HG03097 (cell line): ENCODE measurements around the gene UBALD2.
A peak's percentile ranks its signal among the peaks of the same experiment; 100 is the strongest.
"Not testable (repeated sequence)": the region's sequence is repeated elsewhere in the genome, so short reads cannot be mapped to it uniquely, and the experiment has no call there.

Experiments
- ATAC-seq: cut with Tn5 transposase; IDR thresholded peaks from one replicate; pipeline ENCODE4 v1.9.1; 2021; ENCODE audit not compliant: unreplicated experiment, low FRiP score

UBALD2 gene

DNA sequence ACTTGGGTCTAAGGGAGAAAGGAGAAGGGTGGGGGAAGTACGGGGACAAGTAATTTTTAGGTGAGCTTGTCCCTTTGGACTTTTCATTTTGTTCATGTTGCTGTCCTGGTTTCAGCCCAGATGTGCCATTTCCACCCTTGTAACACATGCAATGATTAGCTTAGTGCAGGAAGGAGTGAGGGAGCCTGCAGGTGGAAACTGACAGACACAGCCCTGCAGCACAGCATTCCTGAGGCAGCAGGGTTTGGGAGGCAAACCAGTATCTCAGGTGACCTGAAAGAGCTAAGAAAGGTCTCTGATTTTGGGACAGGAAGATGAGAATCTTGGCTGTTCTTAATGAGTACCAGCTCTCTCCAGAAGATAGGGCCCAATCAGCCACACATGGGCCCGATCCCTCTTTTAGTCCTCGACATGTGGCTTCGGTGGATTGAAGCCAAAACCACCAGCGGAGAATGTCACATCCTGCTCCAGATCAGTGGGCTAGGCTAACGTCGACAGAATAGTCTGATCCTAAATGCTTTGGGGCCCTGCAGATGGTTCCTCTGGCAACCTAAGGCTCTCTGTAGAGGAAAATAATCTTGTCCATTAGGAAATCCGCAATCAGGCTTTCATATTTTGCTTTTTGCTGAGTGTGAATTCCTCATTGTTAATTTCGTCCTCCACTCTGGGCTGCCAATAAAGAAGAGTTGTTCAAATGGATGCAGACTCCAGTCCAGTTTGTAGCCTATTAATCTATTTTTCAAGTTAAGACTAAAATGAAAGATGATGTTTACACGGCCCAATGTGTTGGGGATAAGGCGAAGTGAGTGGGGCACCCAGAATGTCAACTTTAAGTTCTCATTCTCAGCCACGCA is 21.1 kb upstream of the UBALD2 start:
- ATAC-seq = no peak

- not testable (repeated sequence) for ATAC-seq
Measured at GRCh38 chr17:76244721-76245120, 20.4 kb upstream of the UBALD2 start.

DNA sequence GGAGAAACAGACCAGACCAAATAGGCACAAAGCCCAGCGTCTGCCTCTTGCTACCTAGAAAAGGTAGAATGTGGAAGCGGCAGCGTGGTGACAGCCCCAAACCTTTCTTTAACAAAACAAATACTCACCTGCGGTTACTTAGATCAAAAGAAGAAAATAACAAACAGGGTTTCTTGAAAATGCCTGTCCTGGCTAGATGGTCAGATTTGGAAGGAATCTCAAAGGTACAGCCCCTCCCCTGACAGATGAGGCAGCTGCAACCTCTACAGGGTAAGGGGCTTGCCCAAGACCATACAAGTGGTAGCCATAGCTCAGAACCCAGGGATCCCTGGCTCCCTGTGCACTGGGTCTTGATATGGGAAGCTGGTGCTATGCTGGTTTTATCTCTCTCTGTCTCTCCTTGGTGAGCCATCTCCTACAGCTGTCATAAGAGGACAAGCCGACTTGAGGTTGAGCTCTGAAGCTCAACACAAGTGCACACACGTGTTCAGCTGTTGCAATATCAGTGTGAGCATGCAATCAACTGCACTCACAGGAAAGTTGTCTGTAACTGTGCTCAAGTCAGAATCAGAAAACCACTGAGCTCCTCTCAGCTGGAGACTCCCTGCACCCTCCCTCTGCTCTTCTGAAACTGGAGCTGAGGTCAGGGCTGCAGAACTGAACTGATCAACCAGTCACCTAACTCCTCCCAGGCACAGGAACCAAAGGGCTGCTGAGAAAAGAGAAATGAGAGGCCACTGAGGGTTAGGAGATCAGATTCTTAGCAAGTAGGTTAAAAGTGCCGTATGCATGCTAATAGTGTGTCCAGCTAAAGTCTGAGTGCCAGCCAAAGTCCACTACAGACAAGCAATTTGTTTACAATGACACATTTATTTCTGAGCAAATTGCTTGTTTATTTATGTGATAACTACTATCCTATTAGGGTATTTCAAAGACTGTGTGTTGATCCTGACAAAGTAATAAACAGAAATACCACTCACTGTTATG is 18.8 kb upstream of the UBALD2 start:
- ATAC-seq = peak; percentile 89

DNA sequence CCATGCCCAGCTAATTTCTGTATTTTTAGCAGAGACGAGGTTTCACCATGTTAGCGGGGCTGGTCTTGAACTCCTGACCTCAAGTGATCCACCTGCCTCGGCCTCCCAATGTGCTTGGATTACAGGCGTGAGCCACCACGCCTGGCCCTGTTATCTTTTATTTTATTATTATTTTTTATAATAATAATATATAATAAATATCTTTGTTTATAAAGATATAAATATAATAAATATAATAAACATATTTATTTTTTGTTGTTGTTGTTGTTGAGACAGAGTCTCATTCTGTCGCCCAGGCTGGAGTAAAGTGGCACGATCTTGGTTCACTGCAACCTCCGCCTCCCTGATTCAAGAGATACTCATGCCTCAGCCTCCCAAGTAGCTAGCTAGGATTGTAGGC is 17.8 kb upstream of the UBALD2 start:
- no peak for ATAC-seq

DNA sequence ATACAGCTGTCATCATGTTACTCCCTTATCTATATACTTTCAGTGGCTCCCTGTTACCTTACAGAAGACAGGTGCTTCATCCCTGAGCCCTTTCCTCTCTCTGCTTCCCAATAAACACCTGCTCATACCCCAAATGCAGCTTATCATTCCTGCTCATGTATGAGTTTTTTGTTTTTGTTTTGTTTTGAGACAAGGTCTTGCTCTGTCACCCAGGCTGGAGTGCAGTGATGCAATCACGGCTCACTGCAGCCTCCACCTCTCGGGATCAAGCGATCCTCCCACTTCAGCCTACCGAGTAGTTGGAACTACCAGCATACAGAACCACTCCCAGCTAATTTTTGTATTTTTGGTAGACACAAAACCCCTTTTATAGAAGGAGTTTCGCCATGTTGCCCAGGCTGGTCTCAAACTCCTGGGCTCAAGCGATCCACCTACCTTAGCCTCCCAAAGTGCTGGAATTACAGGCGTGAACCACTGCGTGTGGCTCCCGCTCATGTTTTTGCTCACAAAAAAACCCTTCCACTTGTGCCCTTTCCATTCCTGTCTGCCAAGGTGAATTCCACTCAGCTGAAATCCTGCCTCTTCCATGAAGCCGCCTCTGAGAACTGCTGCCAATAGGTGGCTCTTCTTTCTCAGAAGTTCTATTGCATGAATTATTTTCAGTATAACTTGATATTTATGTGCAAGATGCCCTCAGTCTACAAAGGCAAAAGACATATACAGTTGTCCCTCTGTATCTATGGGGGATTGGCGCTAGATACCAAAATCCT is 16.9 kb upstream of the UBALD2 start:
- ATAC-seq = no peak

DNA sequence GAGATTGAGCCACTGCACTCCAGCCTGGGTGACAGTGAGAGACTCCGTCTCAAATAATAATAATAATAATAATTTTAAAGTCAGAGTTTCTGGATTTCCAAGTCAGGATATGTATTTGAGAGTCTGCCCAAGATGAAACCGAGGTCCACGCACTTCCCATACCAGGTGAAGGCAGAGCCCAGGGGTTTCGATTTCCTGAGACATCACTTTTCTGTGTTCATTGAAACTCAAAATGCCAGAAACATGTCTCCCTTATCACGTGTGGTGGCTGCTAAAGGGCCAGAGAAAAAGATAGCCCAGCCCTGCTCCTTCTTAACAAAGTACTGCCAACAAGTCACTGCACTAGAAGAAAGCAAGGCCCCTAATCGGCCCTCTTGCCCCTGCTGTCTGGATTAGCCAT is 15.0 kb upstream of the UBALD2 start:
- ATAC-seq = no peak

DNA sequence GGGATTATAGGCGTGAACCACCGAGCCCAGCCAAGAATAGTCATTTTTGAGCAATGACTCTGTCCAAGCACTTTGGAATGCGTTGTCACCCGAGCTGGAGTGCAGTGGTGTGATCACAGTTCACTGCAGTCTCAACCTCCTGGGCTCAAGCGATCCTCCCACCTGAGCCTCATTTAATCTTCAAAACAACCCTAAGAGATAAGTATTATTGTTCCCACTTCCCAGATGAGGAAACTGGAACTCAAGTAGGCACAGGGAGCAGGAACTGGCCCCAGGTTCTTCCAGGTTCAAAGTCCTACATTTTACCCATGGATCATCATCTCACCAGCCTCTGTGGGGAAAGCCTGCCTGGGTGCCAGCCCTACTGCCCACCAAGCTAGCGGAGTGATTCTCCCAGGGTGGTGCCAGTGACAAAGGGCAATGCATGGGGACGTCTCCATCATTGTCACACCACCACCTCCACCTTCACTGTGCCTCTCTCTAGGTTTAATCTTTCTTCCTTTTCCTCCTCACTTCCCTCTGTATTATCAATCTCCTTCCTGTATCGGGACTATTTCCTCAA is 13.6 kb upstream of the UBALD2 start:
- no peak for ATAC-seq

- ATAC-seq = peak; percentile 66
Measured at GRCh38 chr17:76252040-76252954, 12.9 kb upstream of the UBALD2 start.

- ATAC-seq = not testable (repeated sequence)
Measured at GRCh38 chr17:76252967-76253766, 12.0 kb upstream of the UBALD2 start.

- no peak for ATAC-seq
Measured at GRCh38 chr17:76253841-76254240, 11.3 kb upstream of the UBALD2 start.

DNA sequence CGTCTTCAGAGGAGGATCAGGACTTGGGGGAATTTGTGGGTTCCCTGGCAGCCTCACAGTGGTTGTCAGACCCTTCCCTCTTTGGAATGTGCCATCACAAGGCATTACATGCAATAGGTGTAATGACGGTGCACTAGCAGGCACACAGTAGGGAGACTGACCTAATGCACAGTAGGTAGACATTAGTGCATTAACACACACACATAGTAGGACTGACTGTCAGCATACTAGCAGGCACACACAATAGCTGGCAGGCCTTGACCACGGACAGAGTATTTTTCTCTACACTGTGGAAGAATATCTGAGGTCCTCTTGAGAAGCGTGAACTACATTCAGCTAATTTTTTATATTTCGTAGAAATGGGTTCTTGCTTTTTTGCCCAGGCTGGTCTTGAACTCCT is 10.9 kb upstream of the UBALD2 start:
- ATAC-seq = no peak

DNA sequence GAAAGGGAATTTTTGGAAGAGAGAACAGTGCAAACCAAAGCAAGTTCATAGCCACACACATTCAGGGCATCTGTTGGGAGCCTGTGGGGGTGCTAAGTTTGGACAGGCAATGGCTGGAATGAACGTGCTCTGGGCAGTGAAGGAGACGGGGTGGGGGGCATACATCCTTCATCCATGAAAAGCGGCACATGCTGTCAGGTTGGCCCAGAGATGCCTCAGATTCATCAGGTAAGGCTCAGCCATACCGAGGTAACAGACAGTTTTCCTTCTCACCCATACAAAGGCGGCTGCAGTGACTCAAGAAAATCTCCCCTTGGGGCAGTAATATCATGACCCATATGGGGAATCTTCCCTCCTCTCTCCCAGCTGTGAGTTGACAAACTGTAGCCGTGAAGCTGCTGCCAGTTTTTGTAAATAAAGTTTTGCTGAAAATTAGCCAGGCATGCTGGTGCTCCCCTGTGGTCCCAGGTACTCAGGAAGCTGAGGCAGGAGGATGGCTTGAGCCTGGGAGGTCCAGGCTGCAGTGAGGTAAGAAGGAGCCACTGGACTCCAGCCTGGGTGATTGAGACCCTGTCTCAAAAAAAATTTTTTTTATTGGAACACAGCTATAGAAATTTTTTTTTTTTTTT is 9.2 kb upstream of the UBALD2 start:
- no peak for ATAC-seq

- not testable (repeated sequence) for ATAC-seq
Measured at GRCh38 chr17:76256430-76257050, 8.6 kb upstream of the UBALD2 start.

GRCh38 chr17:76260220-76260619 is 4.9 kb upstream of the UBALD2 start:
- ATAC-seq = no peak

- no peak for ATAC-seq
Measured at GRCh38 chr17:76260669-76261068, 4.5 kb upstream of the UBALD2 start.

- no peak for ATAC-seq
Measured at GRCh38 chr17:76261421-76262215, 3.5 kb upstream of the UBALD2 start.
